Measurements from ENCODE around the gene MRRF.
"Not testable (repeated sequence)": the region's sequence is repeated elsewhere in the genome, so short reads cannot be mapped to it uniquely, and the experiment has no call there.

Gene MRRF

GRCh38 chr9:122277285-122277897, 12.7 kb downstream of the MRRF start:
- DNase-seq (ENCODE audit: low spot score) = no peak

- DNase-seq (ENCODE audit: low spot score) = no peak
These were observed 16.7 kb downstream of the MRRF start for GRCh38 chr9:122281368-122281767.

- DNase-seq (ENCODE audit: low spot score) = no peak
These were observed 22.1 kb downstream of the MRRF start for GRCh38 chr9:122286764-122287163.

DNA sequence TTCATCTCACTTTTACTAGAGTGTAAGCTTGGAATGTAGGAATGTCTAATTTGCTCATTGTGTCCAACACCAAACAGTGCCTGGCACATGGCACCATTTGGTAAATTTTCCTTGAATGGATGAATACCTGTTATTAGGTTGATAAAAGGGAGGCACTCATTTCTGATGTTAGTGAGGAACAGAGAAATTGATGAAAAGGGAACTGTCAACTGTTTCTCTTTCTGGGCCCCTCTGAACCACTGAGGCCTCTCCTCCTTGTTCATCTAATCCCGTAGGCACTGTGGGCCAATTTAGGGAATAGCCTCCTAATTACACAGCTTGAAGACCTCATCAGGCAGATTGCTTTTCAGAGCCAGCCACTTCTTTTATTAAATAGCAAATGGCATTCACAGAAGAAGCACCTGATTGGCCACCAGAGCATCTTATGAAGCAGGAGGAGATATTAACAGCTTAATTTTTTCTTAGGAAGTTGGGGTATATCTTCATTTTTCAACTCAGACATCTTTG, 22.6 kb downstream of the MRRF start:
- no peak for DNase-seq (ENCODE audit: low spot score)

DNA sequence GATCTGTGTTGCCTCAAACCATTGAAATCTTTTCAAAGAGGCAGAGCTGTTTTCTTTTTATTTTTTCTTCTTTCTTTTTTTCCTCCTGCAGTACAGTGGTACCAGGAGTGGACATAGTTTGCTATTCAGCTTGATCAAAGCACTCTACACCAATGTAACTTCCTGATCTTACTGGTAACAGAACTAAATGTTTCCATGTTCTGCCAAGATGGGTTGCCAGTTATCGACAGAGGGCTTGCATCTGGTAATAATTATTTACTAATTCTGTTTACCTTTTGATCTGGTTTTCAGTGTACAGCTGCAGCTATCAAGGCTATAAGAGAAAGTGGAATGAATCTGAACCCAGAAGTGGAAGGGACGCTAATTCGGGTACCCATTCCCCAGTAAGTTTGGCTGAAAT, 26.8 kb downstream of the MRRF start:
- DNase-seq (ENCODE audit: low spot score) = no peak

- no peak for DNase-seq (ENCODE audit: low spot score)
These were observed 29.8 kb downstream of the MRRF start for GRCh38 chr9:122294531-122294930.

- DNase-seq (ENCODE audit: low spot score) = no peak
These were observed 32.8 kb downstream of the MRRF start for GRCh38 chr9:122297512-122297911.

DNA sequence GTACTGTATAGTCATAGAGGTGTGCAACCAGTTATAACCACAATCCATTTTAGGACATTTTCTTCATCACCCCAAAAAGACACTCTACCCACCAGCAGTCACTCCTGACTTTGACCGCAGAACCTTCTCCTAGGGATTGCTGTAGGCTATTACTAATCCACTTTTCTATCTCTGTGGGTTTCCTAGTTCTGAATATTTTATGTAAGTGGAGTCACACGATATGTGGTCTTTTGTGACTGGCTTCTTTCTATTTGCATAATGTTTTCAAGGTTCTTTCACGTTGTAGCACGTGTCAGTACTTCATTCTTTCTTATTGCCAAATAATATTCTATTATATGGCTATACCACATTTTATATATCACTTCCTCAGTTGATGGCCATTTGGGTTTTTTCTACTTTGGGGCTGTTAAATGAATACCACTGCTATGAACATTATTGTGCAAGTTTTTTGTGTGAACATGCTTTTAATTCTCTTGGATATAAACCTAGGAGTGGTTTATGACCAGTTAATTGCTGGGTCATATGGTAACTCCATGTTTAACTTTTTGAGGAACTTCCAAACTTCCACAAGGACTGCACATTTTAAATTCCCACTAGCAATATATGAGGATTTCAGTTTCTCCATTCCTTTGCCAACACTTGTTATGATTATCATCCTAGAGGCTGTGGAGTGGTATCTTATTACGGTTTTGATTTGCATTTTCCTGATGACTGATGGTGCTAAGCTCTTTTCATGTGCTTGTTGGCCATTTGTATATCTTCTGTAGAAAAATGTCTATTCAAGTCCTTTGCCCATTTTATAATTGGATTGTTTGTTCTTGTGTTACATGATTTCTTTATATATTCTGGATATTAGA, 37.8 kb downstream of the MRRF start:
- DNase-seq (ENCODE audit: low spot score) = no peak

- DNase-seq (ENCODE audit: low spot score) = no peak
These were observed 42.4 kb downstream of the MRRF start for GRCh38 chr9:122307061-122307460.

- DNase-seq (ENCODE audit: low spot score) = no peak
These were observed 43.2 kb downstream of the MRRF start for GRCh38 chr9:122307925-122308324.

- no peak for DNase-seq (ENCODE audit: low spot score)
These were observed 45.2 kb downstream of the MRRF start for GRCh38 chr9:122309861-122310260.

DNA sequence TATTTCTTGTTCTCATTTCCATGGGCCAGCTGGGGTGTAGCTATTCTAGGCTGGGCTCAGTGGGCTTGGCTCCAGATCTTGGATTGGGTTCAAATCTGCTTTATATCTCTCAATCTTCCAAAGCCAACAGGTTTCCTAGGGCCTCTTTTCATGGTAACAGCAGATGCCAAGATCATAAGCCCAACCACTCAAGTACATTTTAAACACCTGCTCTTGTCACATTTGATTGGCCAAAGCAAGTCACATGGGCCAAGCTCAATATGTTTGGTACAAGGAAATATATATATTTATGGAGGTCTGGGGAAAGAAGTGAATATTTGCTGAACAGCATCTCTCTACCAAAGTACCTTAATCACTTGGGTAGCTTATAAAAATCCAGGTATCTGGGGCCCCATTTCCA, 49.5 kb downstream of the MRRF start:
- no peak for DNase-seq (ENCODE audit: low spot score)

- DNase-seq (ENCODE audit: low spot score) = no peak
These were observed 50.9 kb downstream of the MRRF start for GRCh38 chr9:122315534-122315933.

DNA sequence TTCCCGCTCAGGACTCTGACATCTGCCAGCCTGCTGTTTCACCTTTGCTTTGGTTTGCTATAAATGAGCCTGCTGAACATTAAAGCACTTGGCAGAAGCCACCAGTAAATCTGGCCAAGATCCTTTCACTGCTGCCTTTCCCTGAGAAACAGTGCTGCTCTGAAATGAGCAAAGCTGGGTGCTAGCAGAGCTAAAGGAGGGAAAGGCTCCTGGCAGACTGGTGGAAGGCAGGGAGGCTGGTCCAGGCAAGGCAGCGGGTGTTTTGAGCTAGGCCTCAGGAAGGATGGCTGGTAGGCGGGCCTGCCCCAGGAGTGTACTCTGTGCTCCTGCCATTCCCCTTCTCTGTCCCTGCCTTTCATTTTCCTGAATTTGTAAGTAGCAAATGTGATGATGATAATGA, 53.6 kb downstream of the MRRF start:
- DNase-seq (ENCODE audit: low spot score) = no peak

- DNase-seq (ENCODE audit: low spot score) = no peak
These were observed 55.8 kb downstream of the MRRF start for GRCh38 chr9:122320413-122320881.

DNA sequence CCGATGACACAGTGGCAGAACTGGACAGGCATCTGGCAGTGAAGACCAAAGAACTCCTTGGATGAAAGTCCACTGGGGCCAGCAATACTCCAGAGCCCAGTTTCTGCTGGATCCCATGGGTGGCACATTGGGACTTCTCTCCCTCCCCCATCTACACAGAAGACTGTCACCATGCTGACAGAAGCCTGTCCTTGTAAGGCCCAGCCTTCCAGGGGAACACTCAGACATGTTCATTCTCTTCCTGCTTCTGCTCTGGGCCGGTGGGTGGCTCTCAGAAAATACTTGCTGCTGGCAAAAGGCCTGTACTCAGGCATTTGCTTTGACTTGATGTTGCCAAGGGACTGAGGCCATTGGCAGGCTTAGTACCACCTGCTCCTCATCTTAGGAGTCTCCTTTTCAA, 57.9 kb downstream of the MRRF start:
- DNase-seq (ENCODE audit: low spot score) = no peak

DNA sequence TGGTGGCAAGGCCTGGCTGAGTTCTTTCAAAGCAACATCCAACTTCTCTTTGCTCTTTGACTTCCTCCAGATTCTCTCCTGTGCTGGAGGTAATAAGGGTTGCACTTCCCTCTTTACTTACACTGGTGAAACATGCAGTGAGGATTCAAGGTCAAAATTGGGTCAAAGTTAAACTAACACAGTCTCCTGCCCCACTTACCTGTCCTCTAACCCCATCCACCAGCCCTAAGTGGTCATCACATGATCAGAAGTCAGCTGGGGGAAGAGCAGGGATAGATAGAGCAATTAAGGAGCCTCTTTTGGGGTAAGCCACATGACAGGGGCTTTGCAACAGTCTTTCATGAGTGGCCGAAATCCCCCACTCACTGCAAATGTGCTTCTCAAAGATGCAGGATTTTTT, 60.0 kb downstream of the MRRF start:
- not testable (repeated sequence) for DNase-seq (ENCODE audit: low spot score)

GRCh38 chr9:122325124-122325523, 60.4 kb downstream of the MRRF start:
- DNase-seq (ENCODE audit: low spot score) = no peak

GRCh38 chr9:122327175-122327574, 62.5 kb downstream of the MRRF start:
- DNase-seq (ENCODE audit: low spot score) = no peak

DNA sequence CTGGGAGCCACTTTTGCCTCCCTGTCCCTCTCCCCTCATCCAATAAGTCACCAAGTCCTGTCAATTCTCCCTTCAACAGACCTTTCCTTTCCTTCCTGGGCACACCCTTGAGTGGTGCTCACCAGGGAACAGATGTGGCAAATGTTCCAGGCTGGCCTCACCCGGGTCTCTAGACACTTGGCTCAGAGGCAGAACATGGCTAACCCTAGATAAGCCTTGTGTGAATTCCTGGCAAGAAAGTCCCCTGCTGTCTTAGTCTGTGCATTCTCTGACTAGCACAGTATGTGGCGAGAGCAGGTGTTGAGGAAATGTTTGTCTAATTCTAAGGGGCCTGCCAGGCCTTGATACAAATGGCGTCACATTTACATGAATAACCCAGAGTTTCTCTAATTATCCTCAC, 64.9 kb downstream of the MRRF start:
- DNase-seq (ENCODE audit: low spot score) = peak; percentile 74

GRCh38 chr9:122330466-122330865, 65.8 kb downstream of the MRRF start:
- DNase-seq (ENCODE audit: low spot score) = peak; percentile 27

- DNase-seq (ENCODE audit: low spot score) = no peak
These were observed 66.8 kb downstream of the MRRF start for GRCh38 chr9:122331523-122331927.

DNA sequence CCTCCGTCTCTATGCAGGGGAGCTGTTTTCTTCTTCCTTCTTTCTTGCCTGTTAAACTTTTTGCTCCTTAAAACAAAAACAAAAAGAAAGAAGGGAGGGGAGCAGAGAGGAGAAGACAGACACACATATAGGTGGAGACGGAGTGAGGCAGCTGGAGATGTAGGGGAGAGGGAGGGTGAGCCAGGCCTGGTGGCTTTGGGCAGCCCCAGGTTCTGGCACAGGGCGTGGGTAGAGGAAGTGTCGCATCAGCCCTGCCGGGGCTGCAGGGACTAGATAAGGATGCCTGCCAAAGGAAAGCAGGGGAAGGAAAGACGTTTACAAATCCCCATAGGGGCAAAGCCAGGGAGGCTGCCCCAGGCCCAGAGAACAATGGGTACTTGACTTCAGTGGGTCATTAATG, 67.4 kb downstream of the MRRF start:
- peak; percentile 94 for DNase-seq (ENCODE audit: low spot score)

All from hematopoietic multipotent progenitor cell treated with erythropoietin and hydrocortisone succinate and interleukin-3 and kit ligand, for 17 days (in vitro differentiated cells).